ENCODE measurements around the gene CRTC1.

GRCh38 chr19:18780081-18780480 is 96.6 kb downstream of the CRTC1 start:
- TF ChIP-seq CTCF (IDR thresholded peaks at IDR 0.05; ENCODE audit: insufficient read depth, low read length, poor library complexity, severe bottlenecking) (no peak), EZH2phosphoT487 (conservative IDR thresholded peaks at IDR 0.05; ENCODE audit: low read length) (no peak)

All from SU-DHL-6 (cell line).